NCI-H1092 (cell line): ENCODE data around the gene SMDT1.
A peak's percentile ranks its signal among the peaks of the same experiment; 100 is the strongest.
"Not testable (repeated sequence)": the region's sequence is repeated elsewhere in the genome, so short reads cannot be mapped to it uniquely, and the experiment has no call there.

Experiments used
- DNase-seq: peaks from one replicate; lab custom pipeline; 2025; lab: John Stamatoyannopoulos, UW

SMDT1 gene

DNA sequence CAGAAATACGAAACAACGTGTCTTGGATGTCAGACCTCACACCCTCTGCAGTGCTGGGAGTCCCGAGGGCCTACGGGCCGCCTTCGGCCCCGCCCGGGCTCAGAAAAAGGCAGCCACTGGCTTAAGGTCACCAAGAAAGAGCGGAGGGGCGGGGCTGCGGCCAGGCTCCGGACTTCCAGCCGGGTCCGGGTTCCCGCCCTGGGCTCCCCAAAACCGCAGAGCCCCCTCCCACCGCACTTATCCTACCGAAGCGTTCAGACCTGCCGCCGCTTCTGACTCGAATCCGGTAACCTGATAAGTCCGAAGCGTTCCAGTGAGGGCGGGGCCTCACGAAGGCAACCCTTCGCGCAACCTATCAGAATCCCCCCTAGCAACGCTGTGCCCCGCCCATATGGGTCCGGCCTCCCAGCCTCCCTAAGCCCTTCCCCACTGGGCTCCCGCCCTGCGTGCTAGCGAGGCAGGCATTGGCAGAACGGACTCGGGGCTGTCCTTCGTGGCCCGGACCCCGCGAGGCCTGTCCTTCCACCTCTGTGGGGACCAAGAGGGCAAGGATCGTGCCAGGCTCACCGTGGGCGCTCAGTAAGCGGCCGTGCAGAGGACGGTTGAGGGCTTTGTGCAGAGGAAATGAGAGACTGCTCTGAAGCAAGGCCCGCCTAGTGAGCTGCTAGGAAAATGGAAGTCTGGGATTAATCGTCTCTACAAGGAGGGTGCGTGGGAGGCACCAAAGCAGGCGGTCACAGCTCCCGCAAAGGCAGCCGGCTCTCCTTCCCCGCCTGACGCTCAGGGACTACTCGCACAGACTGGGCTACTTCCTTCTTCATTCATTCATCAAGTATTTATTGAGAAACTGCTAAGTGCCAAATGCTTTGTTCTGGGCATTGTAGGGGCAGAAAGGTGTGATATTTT lies 8.7 kb upstream of the SMDT1 start, which contains the start of gene NAGA:
Gene NAGA, minus strand, starts transcription at position 296 of the 906 bp plus-strand sequence. CDS start 515 bp downstream, outside the sequence.
- peak; percentile 97 for DNase-seq

- DNase-seq, result not testable (repeated sequence)
Measured at GRCh38 chr22:42071508-42071907, 8.0 kb upstream of the SMDT1 start.

GRCh38 chr22:42072606-42073330 lies 6.7 kb upstream of the SMDT1 start:
- DNase-seq, result no peak

GRCh38 chr22:42073621-42074041 lies 5.9 kb upstream of the SMDT1 start:
- DNase-seq, result no peak

DNA sequence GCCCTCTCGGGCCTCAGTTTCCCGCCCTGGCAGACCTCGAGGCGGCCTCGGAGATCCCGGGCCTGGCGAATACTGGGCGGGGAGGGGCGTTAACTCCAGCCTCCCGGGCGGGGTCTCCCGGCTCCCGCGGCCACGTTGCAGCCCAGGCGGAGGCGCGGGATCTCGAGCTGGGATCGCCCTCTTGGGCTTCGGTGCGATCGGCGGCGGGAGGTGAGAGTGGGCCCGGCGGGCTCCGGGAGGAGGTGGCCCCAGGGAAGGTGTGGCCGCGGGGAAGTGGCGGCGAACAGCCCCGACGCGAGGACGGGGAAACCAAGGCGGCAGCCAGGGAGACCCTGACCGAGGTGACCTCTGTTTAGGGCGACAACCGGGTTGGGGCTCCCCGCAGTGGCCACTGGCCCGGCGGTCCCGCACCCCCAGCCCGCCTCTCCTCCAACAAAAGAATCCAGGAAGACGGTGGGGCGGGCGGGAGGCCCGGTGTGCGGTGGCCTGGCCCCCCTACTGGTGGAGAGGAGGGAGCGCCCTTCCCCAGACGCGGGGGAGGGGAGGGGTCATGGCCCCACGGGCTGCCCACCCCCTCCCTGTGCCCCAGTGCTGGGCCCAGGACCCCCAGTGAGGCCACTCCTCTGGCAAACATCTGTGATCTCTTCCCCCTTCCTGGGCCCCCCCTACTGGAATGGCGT lies 5.2 kb upstream of the SMDT1 start, which contains the start of gene PHETA2:
Gene PHETA2, plus strand, starts transcription at position 117 of the 680 bp plus-strand sequence. CDS start 3,046 bp downstream, outside the sequence.
- DNase-seq, result no peak

DNA sequence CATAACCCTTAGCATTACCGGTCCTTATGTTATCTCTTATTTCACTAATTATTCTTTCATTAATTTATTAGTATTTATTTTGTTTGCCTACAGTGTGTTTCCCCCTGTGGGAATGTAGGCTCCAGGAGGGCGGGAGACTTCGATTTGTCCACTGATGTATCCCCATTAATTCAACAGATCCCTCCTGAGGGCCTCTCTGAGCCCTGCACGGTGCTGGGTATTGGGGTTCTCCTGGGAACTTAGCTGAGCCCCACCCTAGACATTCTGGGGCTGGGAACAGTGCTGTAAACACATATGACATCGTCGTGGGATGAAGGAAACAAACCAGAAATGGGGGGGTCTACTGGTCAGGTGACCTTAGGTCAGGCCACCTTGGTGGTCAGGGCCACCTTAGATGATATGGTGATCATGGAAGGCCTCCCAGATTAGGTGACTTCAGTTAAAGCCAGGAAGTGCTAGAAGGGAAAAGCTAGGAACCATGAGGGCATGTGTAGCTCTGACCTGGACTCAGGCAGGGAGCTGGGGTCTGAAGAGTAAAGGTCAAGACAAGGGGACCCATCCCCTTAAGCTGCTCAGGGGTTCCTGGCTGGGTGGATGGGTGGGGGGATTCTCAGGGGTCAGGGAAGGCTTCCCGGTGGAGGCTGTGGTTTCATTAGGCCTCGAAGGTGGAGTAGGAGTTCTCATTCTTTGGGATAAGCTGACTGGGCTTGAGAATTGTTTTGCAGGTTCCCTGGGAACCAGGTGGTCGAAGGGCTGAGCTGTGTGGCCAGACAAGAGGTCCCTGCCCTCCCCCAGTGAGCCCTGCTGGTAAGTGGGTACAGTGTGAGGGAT lies 4.4 kb upstream of the SMDT1 start:
- no peak for DNase-seq

DNA sequence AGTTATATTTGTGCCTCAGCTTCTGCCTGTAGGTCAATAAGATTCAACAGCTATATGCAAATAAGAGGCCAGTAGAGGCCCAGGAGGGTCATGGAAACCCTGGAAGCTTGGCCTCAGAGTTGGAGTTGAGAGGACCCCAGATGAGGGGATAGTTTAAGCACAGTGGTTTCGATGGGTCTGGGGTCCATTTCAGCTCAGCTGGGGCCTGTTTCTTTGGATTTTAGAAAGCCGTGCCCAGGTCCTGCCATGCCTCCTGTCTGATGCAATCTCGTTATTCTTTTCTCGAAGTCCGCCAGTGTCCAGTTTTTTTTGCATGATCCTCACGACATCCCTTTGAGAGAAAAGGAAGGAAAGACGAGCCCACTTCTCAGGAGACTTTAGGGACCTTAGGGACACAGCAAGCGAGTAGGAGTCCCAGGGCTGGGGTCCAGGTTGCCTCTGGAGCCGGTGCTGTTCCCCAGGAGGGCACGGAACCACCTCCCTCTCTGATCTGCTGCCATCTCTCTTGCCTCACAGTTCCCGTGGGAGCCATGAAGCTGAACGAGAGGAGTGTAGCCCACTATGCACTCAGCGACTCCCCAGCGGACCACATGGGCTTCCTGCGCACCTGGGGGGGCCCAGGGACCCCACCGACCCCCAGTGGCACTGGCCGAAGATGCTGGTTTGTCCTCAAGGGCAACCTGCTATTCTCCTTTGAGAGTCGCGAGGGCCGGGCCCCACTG lies 2.6 kb upstream of the SMDT1 start:
- no peak for DNase-seq

DNA sequence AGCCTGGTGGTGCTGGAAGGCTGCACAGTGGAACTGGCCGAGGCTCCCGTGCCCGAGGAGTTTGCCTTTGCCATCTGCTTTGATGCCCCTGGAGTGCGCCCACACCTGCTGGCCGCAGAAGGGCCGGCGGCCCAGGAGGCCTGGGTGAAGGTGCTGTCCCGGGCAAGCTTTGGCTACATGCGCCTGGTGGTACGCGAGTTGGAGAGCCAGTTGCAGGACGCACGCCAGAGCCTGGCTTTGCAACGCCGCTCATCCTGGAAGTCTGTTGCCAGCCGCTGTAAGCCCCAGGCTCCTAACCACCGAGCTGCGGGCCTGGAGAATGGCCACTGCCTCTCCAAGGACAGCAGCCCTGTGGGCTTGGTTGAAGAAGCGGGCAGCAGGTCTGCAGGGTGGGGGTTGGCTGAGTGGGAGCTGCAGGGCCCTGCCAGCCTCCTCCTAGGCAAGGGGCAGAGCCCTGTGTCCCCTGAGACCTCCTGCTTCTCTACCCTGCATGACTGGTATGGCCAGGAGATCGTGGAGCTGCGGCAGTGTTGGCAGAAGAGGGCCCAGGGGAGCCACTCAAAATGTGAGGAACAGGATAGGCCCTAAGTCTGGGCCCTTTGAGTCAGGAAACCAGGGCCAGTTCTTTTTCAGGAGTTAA lies 1.9 kb upstream of the SMDT1 start:
- DNase-seq, result no peak

DNA sequence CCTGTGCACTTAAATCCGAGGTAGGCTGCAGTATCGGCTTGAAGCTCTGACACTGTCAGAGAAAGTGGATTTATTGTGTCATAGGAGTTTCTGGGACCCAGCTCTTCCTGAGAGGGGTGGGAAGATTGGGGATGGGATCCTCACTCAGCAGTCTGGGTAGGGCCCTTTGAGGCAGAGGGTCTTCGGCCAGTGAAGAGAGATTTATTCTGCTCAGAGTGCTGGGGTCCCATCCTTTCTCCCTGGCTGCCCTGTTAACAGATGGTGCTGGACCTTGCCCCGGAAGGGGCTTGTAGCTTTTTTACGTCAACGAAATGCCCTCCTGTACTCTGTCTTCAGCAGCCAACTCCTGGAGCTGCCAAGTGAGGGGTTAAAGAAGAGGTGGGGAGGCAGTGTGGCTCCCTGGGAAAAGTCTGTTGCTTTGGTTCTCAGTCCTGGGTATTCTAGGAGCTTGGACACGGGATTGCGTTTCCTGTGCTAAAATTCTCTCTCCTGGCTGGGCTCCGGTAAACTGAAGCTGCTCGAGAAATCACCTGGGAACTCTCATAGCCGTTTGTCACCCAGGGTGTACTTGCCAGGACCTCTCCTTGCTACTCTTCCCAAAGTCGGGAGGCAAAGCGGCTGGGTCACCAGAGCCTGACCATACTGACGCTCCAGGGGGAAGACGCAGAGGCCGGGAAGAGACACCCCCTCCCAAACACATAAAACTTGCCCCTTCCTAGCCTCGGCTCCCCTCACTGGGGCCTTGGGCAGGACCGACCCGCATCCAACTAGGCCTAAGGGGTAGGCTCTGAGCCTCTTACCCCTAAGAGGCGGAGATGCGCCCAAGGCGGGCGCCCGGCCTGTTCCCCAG lies 806 bp upstream of the SMDT1 start:
- no peak for DNase-seq

DNA sequence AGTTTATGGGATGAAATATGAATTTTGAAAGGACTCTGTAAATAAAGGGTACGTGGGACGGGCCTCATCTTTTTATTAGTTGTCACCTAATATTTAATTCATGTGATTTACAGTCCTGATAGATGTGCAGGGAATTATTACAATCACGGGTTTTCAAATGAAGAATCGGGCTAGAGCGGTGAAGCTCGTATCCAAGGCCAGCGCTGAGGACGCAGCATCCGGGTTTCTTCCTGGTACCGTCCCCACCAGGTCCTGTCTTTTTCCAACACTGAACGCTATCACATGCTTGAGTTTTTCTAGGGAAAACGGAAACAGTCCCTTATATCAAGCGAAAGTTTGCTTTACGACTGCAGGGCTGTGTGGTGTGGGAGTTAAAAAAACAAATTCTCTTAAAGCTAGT lies 787 bp downstream of the SMDT1 start:
- DNase-seq, result peak; percentile 10

DNA sequence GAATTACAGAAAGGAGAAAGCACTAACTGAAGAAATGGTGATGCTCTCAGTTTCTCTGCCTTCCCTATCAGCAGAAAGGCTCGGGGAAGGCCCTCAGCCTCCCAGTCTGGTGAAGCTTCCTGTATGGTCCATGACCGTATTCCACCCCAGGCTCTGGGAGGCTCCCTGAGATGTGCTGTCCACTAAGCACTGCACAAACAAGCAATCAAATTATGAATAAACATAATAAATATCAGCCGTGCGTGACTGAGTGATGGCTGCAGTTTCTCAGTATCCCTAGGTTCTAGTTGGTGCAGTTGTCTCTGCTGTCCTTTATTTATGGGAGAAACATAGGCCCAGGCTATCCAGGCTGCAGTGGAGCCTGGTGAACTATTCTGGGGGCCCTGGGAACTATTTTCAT lies 3.6 kb downstream of the SMDT1 start:
- no peak for DNase-seq

DNA sequence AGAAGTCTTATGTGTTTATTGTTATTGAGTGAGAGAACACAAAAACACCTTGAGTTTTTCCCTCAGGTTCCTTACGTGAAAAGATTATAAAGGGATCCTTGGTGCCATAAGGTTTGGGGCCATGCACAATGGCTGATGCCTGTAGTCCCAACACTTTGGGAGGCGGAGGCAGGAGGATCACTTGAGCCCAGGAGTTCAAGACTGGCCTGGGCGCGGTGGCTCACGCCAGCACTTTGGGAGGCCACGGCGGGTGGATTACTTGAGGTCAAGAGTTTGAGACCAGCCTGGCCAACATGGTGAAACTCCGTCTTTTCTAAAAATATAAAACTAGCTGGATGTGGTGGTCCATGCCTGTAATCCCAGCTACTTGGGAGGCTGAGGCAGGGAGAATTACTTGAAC lies 5.4 kb downstream of the SMDT1 start:
- DNase-seq, result no peak

DNA sequence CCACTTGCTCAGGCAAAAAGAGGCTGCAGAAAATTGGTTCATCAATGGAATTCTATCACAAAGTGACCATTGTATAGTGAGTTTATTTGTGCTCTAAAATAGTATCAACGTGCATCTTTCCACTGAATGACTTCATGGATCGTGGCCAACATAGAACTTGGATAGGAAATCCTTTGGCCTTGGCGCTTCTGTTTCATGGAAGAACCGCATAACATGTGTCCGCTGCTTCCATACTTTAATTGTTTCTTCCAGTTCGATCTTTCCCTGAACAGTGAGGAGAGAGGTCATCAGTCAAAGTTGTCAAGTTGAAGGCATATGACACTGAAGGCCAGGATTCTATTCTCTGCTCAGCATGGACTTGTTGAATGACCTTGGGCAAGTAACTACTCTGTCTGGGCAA lies 6.6 kb downstream of the SMDT1 start:
- no peak for DNase-seq

GRCh38 chr22:42090596-42091454 lies 11.3 kb downstream of the SMDT1 start, which contains the start of gene NDUFA6:
NDUFA6 (minus strand) TSS chr22:42090772; CDS start chr22:42090744, 28 bp downstream.
- DNase-seq, result peak; percentile 99

GRCh38 chr22:42091455-42091782 lies 11.9 kb downstream of the SMDT1 start:
- DNase-seq, result no peak

- DNase-seq, result no peak
Measured at GRCh38 chr22:42101199-42101598, 21.7 kb downstream of the SMDT1 start.

GRCh38 chr22:42104332-42104860 lies 24.9 kb downstream of the SMDT1 start:
- DNase-seq, result not testable (repeated sequence)

DNA sequence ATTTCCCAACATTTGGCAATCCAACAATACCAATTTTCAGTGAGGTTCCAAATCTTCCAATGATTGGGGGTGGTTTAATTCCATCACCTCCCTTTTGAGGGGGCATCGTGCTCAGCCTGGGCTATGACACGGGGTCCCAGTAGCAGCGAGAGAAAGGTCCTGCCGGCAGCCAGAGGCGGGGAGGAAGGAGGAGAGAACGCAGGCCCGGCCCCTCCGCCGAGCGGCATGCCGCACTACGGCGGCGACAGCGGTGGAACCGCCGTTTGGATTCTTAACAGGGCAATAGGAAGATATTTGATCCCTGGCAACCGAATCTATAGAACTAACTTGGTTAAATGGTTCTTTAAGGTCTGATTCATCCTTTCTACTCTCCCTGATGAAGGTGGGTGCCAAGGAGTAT lies 29.3 kb downstream of the SMDT1 start:
- DNase-seq, result no peak
